A549 treated with GW870086 at 1 μM for 4 hours (cell line): ENCODE results near the gene LIPC. TPM values are rescaled to one million over a fixed set of nuclear protein-coding genes. Genes with fewer than 3 reads are reported as not detected.

Experiments used
- total RNA-seq: library from RNA; stranded (reverse); fragments of 200-300 nt; extraction: Qiagen RNA extraction; gene quantifications from 5 replicates; pipeline ENCODE4 v1.2.3, GENCODE V29; 2022; ENCODE audit warnings: low read depth

The LIPC gene
- total RNA-seq, result 0.06 to 0.21 TPM (median 0.13 TPM) in 4 of 5 replicates, not detected in the other

DNA sequence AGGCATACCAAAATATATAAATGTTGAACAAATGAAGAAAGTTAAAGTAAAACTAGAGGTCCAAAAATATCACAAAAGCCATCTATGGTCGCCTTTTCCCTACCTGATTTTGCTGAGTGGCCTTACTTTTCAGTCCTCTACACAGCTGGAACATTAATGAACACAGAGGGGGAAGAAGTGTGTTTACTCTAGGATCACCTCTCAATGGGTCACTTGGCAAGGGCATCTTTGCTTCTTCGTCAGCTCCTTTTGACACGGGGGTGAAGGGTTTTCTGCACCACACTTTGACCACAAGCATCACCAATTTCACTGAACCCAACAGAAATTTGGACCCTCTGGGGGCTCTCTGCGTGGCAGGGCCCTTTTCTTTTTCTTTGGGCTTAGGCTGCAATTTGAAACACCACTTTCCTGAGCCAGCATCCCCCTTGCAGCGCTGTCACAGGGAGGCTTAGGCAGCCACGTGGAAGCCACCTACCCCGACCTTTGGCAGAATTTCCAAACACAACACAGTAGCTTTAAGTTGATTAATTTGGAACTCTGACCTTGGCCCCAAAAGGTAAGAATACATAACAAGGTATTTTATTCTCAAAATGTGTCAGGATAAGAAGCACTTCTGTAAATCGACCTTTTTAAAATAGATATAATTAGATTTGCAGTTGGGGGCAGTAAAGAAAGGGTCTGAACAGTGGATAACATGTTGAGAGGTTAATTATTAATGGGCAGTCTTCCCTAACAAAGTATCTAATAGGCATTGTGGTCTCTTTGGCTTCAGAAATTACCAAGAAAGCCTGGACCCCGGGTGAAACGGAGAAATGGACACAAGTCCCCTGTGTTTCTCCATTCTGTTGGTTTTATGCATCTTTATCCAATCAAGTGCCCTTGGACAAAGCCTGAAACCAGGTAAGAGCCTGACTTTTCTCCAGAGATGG lies at the start of gene LIPC:
Gene LIPC, plus strand, starts transcription at position 771 of the 929 bp plus-strand sequence. Its CDS starts 42 bp downstream, at position 813.

